Measurements from ENCODE around the gene MESD.

GRCh38 chr15:80921736-80922410 lies 67.7 kb downstream of the MESD start:
- TF ChIP-seq CTCF (IDR thresholded peaks at IDR 0.05) (no peak), POLR2A (IDR thresholded peaks at IDR 0.05) (no peak)
